Activated CD4-positive, alpha-beta T cell treated with anti-CD3 and anti-CD28 coated beads, Interleukin-2, amount 50 U/mL, for 24 hours (primary cell): Measurements from ENCODE around the gene GUCY1A1.

Experiments used
- DNase-seq, 2 donors: peaks; one replicate each; pipeline ENCODE4 v3.0.0-alpha.2; 2020; ENCODE audit warnings: low read depth in 1 of 2, low spot score in 1 of 2

GUCY1A1 gene

DNA sequence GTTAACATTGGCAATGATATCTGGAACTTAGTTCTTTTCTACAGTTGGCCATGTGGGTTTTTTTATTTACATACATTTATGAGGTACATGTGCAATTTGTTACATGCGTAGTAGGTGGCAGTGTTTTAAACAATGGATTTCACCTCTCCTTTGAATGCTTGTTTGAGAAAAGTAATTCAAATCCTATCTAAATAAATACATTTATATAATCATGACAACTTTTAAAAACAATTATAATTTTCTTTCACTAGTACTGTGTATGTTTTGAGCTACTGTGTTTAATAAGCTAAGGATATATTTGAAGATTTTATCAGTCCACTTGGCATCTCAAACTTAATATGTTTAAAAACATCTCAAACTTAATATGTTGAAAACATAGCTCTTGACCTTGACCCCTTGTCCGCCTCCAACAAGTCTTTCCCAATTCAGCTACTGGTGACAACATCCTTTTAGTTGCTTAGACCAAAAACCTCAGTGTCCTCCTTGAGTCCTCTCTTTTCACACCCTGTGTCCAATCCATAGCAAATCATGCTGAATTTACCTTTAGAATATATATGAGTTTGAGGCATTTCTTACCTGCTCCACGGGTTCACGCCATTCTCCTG, 106.7 kb downstream of the GUCY1A1 start:
- DNase-seq: no peak

DNA sequence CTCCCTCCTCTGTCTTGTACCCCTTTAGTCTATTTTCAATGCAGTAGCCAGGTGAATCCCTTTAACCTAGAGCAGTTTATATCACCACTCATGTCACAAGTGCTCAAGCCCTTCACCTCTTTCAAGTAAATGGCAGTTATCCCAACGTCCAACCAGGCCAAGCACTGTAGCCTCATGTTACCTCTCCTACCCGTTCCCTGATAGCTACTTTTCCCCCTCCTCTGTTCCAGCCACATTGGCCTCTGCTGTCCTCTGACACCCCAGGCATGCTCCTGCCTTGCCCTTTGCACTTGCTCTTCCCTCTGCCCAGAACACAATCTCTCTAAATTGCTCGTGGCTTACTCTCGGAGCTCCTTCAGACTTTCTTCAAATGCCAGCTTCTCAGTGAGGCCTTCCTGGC, 107.4 kb downstream of the GUCY1A1 start:
- DNase-seq: no peak

DNA sequence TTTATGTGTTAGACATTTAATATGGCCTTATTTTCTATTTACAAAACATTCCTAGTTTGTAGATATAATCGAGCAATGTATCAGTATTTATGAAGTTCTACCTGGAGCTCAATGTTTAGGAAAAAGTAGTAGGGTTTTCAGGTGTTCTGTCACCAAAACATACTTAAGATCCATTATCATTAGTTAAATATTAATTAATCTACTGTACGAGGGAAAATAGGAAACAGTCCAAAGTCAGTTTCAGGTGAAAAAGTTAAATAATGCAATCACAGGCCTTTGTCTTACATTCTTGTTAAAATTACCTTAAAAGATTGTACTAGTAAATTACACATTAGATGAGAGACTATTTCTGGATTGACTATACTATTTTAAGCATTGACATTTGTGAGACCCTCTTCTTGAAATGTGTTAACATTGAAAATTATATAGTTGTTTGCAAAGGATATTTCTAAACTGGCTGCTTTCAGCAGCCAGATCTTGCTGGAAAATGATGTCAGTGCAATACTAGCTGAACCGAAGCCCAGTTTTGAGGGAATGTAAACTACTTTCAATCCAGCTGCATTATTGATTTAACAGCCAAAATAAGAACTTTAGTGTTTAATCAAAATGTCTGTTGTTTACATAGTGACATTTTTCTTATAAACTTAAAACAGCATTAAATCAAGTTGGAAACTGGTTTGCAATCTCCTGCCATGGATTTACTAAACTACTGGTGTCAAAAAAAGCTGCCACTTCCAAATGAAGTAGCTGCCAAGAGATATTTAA, 111.5 kb downstream of the GUCY1A1 start:
- no peak for DNase-seq

DNA sequence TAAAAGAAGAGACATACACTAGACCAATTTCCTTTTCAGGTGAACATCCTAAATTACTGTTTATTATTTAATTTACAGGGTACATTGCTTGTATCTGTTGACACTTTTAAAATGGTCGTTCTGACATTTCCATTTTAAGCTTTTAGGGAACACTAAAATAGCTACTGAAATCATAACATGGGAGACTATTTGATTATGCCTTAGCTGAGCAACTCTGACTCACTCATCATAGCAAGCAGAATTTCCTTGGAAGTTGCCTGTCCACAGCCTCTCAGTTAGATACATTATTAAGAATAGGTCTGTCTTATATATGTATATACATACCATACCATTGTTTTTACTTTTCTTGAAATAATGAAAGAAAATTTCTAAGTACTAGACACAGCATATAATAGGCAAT, 114.1 kb downstream of the GUCY1A1 start:
- DNase-seq: no peak

DNA sequence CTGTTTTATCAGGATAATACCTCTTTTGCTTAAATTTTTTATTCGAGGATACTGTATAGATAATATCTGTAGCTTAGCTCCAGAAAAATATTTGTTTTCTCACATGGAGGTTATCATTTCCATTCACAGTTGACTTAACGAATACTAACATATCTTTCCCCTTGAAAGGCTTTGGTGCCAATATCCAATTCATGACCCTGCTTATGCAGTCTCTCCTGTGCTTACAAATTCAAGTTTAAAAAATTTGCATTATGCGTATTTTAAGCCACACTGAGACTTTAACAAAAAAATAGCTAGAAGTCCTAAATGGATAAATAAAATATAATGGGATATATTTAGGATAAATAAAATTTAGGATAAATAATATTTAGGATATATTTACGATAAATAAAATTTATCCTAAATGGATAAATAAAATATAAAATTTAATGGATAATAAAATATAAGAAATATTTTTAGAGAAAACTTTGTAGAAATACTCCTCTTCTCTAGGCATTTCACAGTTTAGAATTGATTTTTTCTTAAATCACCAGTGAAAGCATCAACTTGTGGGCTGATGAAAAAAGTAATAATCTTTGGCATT, 114.7 kb downstream of the GUCY1A1 start:
- no peak for DNase-seq
